WERI-Rb-1 (cell line): Measurements from ENCODE around the gene BMS1.

ENCODE experiments used
- DNase-seq: peaks from one replicate; pipeline ENCODE4 v3.0.0-alpha.2; 2020
- H3K27ac ChIP-seq: fragments of 250-450 bp; sonication (Bioruptor Pico); 2 replicates; pipeline ENCODE4 v1.5.1; 2020; ENCODE audit warnings: mild to moderate bottlenecking, moderate library complexity
- H3K27me3 ChIP-seq: fragments of 250-450 bp; sonication (Bioruptor Pico); 2 replicates; pipeline ENCODE4 v1.5.1; 2021; ENCODE audit warnings: mild to moderate bottlenecking, low read depth, moderate library complexity; ENCODE audit not compliant: insufficient read depth, severe bottlenecking
- H3K36me3 ChIP-seq: fragments of 250-450 bp; sonication (Bioruptor Pico); 2 replicates; pipeline ENCODE4 v1.5.1; 2020; ENCODE audit warnings: mild to moderate bottlenecking, moderate library complexity
- H3K4me3 ChIP-seq: 2 replicates; pipeline ENCODE4 v1.5.1; 2011; ENCODE audit warnings: low read depth, mild to moderate bottlenecking, control low read depth, low read length
- H3K9me3 ChIP-seq: fragments of 250-450 bp; sonication (Bioruptor Pico); 2 replicates; pipeline ENCODE4 v1.5.1; 2021; ENCODE audit warnings: mild to moderate bottlenecking, moderate library complexity; ENCODE audit not compliant: severe bottlenecking
- CTCF ChIP-seq: IDR thresholded peaks from 2 replicates; pipeline ENCODE4 v1.5.1; 2011; ENCODE audit warnings: low read depth, mild to moderate bottlenecking, control low read depth, inconsistent platforms, low read length

Gene BMS1

GRCh38 chr10:42780456-42780855 lies 2.1 kb upstream of the BMS1 start:
- Histone ChIP-seq H3K36me3 (no peaks in the 10 kb centered on the region; the same call in 1 of the 2 replicates), H3K27me3 (peaks cover 25% of the 10 kb centered on the region), H3K9me3 (no peaks in the 10 kb centered on the region), H3K4me3 (no peak overlapping the region), H3K27ac (no peak overlapping the region)
- no peak for DNase-seq
- no peak for TF ChIP-seq CTCF

- Histone ChIP-seq H3K36me3 (peaks cover 9% of the 10 kb centered on the region), H3K27ac (peak overlapping the region; percentile 83), H3K9me3 (no peaks in the 10 kb centered on the region), H3K27me3 (peaks cover 10% of the 10 kb centered on the region), H3K4me3 (peak overlapping the region; percentile 63)
- no peak for DNase-seq
- no peak for TF ChIP-seq CTCF
Observed at GRCh38 chr10:42781893-42782445, 626 bp upstream of the BMS1 start.

- TF ChIP-seq CTCF = no peak
- Histone ChIP-seq H3K9me3 (no peaks in the 10 kb centered on the region), H3K27ac (peak overlapping the region; percentile 83), H3K27me3 (no peaks in the 10 kb centered on the region), H3K4me3 (peak overlapping the region; percentile 63), H3K36me3 (peaks cover 19% of the 10 kb centered on the region)
- DNase-seq = no peak
Observed at GRCh38 chr10:42783181-42783549, 570 bp downstream of the BMS1 start.

- DNase-seq = no peak
- H3K27me3 ChIP-seq = no peaks in the 10 kb centered on the region
- TF ChIP-seq CTCF = no peak
- no peaks in the 10 kb centered on the region for H3K9me3 ChIP-seq
- H3K27ac ChIP-seq = no peak overlapping the region
- H3K36me3 ChIP-seq = peaks cover 30% of the 10 kb centered on the region
- no peak overlapping the region for H3K4me3 ChIP-seq
Observed at GRCh38 chr10:42785759-42786158, 3.2 kb downstream of the BMS1 start.

GRCh38 chr10:42790835-42791234 lies 8.2 kb downstream of the BMS1 start:
- Histone ChIP-seq H3K9me3 (no peaks in the 10 kb centered on the region), H3K27ac (no peak overlapping the region), H3K27me3 (no peaks in the 10 kb centered on the region), H3K4me3 (no peak overlapping the region), H3K36me3 (peaks cover 42% of the 10 kb centered on the region)
- no peak for TF ChIP-seq CTCF
- DNase-seq = no peak

- TF ChIP-seq CTCF = no peak
- no peak overlapping the region for H3K4me3 ChIP-seq
- H3K27ac ChIP-seq = no peak overlapping the region
- peaks cover 57% of the 10 kb centered on the region for H3K36me3 ChIP-seq
- H3K9me3 ChIP-seq = no peaks in the 10 kb centered on the region
- no peak for DNase-seq
- H3K27me3 ChIP-seq = no peaks in the 10 kb centered on the region
Observed at GRCh38 chr10:42795701-42796100, 13.1 kb downstream of the BMS1 start.
